Measurements from ENCODE around the gene HOXB3. TPM values are rescaled to one million over a fixed set of nuclear protein-coding genes. Genes with fewer than 3 reads are reported as not detected.
A peak's percentile ranks its signal among the peaks of the same experiment; 100 is the strongest.

Gene HOXB3
- total RNA-seq, 1 experiment from 2014 or later, result not detected

GRCh38 chr17:48577946-48578615 is 12.0 kb downstream of the HOXB3 start, which contains the start of gene HOXB4:
Gene HOXB4 (minus strand): TSS chr17:48578350. CDS start chr17:48578319, 31 bp downstream.
- no peak within 1 kb of the TSS for H2AFZ ChIP-seq (ENCODE audit: low read length)
- H2BK15ac ChIP-seq (ENCODE audit: low read depth, low read length), result no peak within 1 kb of the TSS
- no peaks in the 10 kb centered on the region for H4K20me1 ChIP-seq (ENCODE audit: control insufficient read depth, insufficient read depth, insufficient read length)
- Mint-ChIP-seq H3K4me3 (peak within 1 kb of the TSS; percentile 38 to 70), H3K27ac (no peak within 1 kb of the TSS), H3K9me3 (peaks cover 7 to 17% of the 10 kb centered on the region in 2 experiments; a peak in 4 of 5 replicates), H3K4me1 (peaks cover 2 to 33% of the 10 kb centered on the region in 2 experiments), H3K36me3 (ENCODE audit: insufficient read depth in 1 of 3, low read depth in 3 of 3) (no peaks in the 10 kb centered on the region; a peak in 2 of 7 replicates), H3K27me3 (ENCODE audit: low read depth) (peaks cover 51% of the 10 kb centered on the region)
- H3K18ac ChIP-seq (ENCODE audit: insufficient read length, low read depth, low read length), result no peak within 1 kb of the TSS
- H2BK5ac ChIP-seq (ENCODE audit: insufficient read length, low read length), result no peak within 1 kb of the TSS
- H3K4me2 ChIP-seq (ENCODE audit: insufficient read depth, insufficient read length, low read length), result no peak within 1 kb of the TSS
- H3K4ac ChIP-seq (ENCODE audit: low read depth, low read length), result no peak within 1 kb of the TSS
- no peak within 1 kb of the TSS for H3K56ac ChIP-seq (ENCODE audit: insufficient read length, low read depth, low read length)
- no peak within 1 kb of the TSS for H2BK12ac ChIP-seq (ENCODE audit: insufficient read length, low read depth, low read length)
- no peak within 1 kb of the TSS for H3K14ac ChIP-seq (ENCODE audit: insufficient read depth, low read length)
- H3K27ac ChIP-seq (ENCODE audit: insufficient read length, low read depth, low read length), result no peak within 1 kb of the TSS
- H2BK20ac ChIP-seq (ENCODE audit: low read depth, low read length, poor library complexity, severe bottlenecking), result no peak within 1 kb of the TSS
- WGBS (ENCODE audit: extremely low coverage, insufficient read length, low lambda C conversion rate), result no CpG with 5 or more reads among the region's 58 CpGs
- H3K79me2 ChIP-seq (ENCODE audit: insufficient read depth, low read length), result no peaks in the 10 kb centered on the region
- H3K9me3 ChIP-seq (ENCODE audit: control insufficient read depth, low read depth, low read length), result no peaks in the 10 kb centered on the region
- H3K79me1 ChIP-seq (ENCODE audit: insufficient read depth, low read depth, low read length, poor library complexity, severe bottlenecking), result no peaks in the 10 kb centered on the region
- H3T11ph ChIP-seq (ENCODE audit: low read length), result no peak within 1 kb of the TSS
- H4K5ac ChIP-seq (ENCODE audit: insufficient read length, low read depth, low read length), result no peak within 1 kb of the TSS
- no peak within 1 kb of the TSS for H3K23ac ChIP-seq (ENCODE audit: insufficient read length, low read depth, low read length)
- no peaks in the 10 kb centered on the region for H3K4me1 ChIP-seq (ENCODE audit: insufficient read depth, low read length)
- H2BK120ac ChIP-seq (ENCODE audit: low read depth, low read length, poor library complexity, severe bottlenecking), result no peak within 1 kb of the TSS
- TF ChIP-seq CTCF (conservative IDR thresholded peaks at IDR 0.05), result no peak
- peaks cover 96% of the 10 kb centered on the region for H3K27me3 ChIP-seq (ENCODE audit: insufficient read depth, low read length)
- no peak within 1 kb of the TSS for H2AK5ac ChIP-seq (ENCODE audit: insufficient read length, low read length)
- no peak within 1 kb of the TSS for H4K8ac ChIP-seq (replicated peaks; ENCODE audit: insufficient read length, low read depth, low read length)
- no peak within 1 kb of the TSS for H4K91ac ChIP-seq (ENCODE audit: insufficient read length, low read depth, low read length)
- H3K9ac ChIP-seq (ENCODE audit: extremely low read depth, insufficient read length, low read length), result no peak within 1 kb of the TSS
- peak; percentile 90 for DNase-seq
- H3K23me2 ChIP-seq (ENCODE audit: insufficient read length, low read depth, low read length, poor library complexity, severe bottlenecking), result no peaks in the 10 kb centered on the region
